Esophagus (tissue), 2 donors: ENCODE results near the gene TMEM89. TPM values are rescaled to one million over a fixed set of nuclear protein-coding genes. Genes with fewer than 3 reads are reported as not detected.

Source experiments
- H3K27ac ChIP-seq, 2 donors: one replicate each; pipeline ENCODE4 v1.5.1; 2013; ENCODE audit warnings: low read depth in 2 of 2, mild to moderate bottlenecking in 2 of 2, inconsistent platforms in 1 of 2, low read length in 1 of 2, moderate library complexity in 1 of 2
- H3K27me3 ChIP-seq, 2 donors: one replicate each; pipeline ENCODE4 v1.6.1; 2013; ENCODE audit warnings: low read length in 2 of 2, control low read depth in 1 of 2, mild to moderate bottlenecking in 1 of 2; ENCODE audit not compliant: insufficient read depth in 2 of 2, control insufficient read depth in 1 of 2
- H3K36me3 ChIP-seq, 2 donors: one replicate each; pipeline ENCODE4 v1.6.1; 2013; ENCODE audit warnings: low read length in 1 of 2; ENCODE audit not compliant: control insufficient read depth in 2 of 2, insufficient read depth in 2 of 2
- H3K4me1 ChIP-seq, 2 donors: one replicate each; pipeline ENCODE4 v1.6.1; 2013; ENCODE audit warnings: low read length in 1 of 2; ENCODE audit not compliant: control insufficient read depth in 2 of 2, insufficient read depth in 2 of 2
- H3K4me3 ChIP-seq, 2 donors: one replicate each; pipeline ENCODE4 v1.5.1; 2013; ENCODE audit warnings: low read length in 2 of 2, mild to moderate bottlenecking in 2 of 2, low read depth in 1 of 2, moderate library complexity in 1 of 2
- H3K9me3 ChIP-seq, 2 donors: one replicate each; pipeline ENCODE4 v1.6.1; 2013; ENCODE audit warnings: mild to moderate bottlenecking in 2 of 2, low read depth in 1 of 2, low read length in 1 of 2, moderate library complexity in 1 of 2; ENCODE audit not compliant: control insufficient read depth in 2 of 2, insufficient read depth in 1 of 2
- WGBS, 2 donors: extraction: QIAGEN DNeasy Blood & Tissue Kit; methylation state at CpG; one replicate each; pipeline ENCODE4 v1.1.7; 2013; 5-methylcytosine and 5-hydroxymethylcytosine counted together
- polyA plus RNA-seq, 2 donors: library from polyadenylated mRNA; stranded (reverse); fragments of 200-250 nt; gene quantifications; one replicate each; pipeline ENCODE4 v1.2.3, GENCODE V29; 2013
- donor health status: healthy with polysubstance abuse.
- donor health status: Bipolar disorder and iron deficiency.

The TMEM89 gene
- polyA plus RNA-seq = not detected

DNA sequence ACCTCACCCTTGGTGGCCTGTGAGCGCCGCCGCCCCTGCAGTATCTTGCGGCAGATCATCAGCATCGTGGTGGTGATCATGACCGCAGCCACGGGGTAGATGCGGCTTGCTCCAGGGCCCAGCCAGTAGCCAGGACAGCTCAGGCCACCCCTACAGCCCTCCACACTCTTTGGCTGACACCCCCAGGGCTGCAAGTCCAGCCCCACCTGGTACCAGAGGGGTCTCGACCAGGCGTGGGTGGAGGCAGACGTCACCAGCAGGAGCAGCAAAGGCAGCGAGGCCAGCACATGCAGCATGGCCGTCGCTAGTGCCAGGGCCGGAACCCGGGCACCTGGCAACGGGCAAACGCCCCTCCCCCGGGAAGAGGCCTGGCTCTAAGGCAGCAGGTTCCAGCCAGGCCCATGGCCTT lies at the start of gene TMEM89:
Gene TMEM89, minus strand, starts transcription at position 309 of the 409 bp plus-strand sequence. Its CDS starts 13 bp downstream, at position 296.
- H3K4me1 ChIP-seq = no peaks in the 10 kb centered on the region
- WGBS, 2 donors = 91 to 93% methylated on average over 16 to 19 of the region's 19 CpGs
- H3K36me3 ChIP-seq = peaks cover 0 to 14% of the 10 kb centered on the region in 2 donors
- peaks cover 5% of the 10 kb centered on the region in 2 donors for H3K9me3 ChIP-seq
- no peak within 1 kb of the TSS for H3K27ac ChIP-seq
- peaks cover 0 to 3% of the 10 kb centered on the region in 2 donors for H3K27me3 ChIP-seq
- H3K4me3 ChIP-seq = no peak within 1 kb of the TSS

DNA sequence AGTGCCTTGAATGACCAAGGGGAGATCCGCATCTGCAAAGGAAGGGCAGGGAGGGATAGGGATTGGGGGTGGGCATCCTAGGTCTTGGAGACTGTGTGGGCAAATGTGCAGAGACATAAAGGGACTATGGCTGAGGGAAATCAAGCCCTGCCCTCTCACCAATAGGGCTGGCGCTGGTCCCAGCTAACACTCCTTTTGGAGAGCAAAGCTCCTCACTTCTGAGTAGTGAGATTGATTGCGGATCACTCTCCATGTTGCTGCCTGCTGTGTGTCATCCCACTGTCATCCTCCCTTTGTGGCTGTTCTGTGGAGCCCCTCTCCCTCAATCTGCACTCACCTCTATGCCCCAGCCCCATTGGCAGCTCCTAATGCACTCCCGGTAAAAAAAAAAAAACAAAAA lies 43.4 kb upstream of the TMEM89 start:
- H3K4me3 ChIP-seq = no peak overlapping the region
- no peaks in the 10 kb centered on the region for H3K9me3 ChIP-seq
- H3K4me1 ChIP-seq = peaks cover 17 to 18% of the 10 kb centered on the region in 2 donors
- no peaks in the 10 kb centered on the region for H3K36me3 ChIP-seq
- peaks cover 0 to 2% of the 10 kb centered on the region in 2 donors for H3K27me3 ChIP-seq
- H3K27ac ChIP-seq = no peak overlapping the region
- 88 to 90% methylated on average over 4 of the region's 4 CpGs for WGBS, 2 donors

DNA sequence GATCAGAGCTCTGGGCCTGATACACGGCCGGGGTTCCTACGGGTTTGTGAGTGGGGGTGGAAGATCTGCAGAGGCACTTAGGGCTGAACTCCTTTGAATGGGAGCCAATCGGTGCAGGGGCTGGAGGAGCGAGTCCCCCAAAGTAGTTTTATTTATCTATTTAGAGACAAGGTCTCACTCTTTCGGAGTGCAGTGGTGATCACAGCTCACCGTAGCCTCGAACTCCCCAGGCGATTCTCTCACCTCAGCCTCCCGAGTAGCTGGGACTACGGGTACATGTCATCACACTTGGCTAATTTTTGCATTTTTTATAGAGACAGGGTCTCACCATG lies 42.7 kb upstream of the TMEM89 start:
- no peak overlapping the region for H3K4me3 ChIP-seq
- no peaks in the 10 kb centered on the region for H3K9me3 ChIP-seq
- H3K4me1 ChIP-seq = peaks cover 17 to 18% of the 10 kb centered on the region in 2 donors
- H3K27ac ChIP-seq = no peak overlapping the region
- WGBS, 2 donors = 58 to 59% methylated on average over 11 of the region's 11 CpGs
- peaks cover 0 to 2% of the 10 kb centered on the region in 2 donors for H3K27me3 ChIP-seq
- H3K36me3 ChIP-seq = no peaks in the 10 kb centered on the region

DNA sequence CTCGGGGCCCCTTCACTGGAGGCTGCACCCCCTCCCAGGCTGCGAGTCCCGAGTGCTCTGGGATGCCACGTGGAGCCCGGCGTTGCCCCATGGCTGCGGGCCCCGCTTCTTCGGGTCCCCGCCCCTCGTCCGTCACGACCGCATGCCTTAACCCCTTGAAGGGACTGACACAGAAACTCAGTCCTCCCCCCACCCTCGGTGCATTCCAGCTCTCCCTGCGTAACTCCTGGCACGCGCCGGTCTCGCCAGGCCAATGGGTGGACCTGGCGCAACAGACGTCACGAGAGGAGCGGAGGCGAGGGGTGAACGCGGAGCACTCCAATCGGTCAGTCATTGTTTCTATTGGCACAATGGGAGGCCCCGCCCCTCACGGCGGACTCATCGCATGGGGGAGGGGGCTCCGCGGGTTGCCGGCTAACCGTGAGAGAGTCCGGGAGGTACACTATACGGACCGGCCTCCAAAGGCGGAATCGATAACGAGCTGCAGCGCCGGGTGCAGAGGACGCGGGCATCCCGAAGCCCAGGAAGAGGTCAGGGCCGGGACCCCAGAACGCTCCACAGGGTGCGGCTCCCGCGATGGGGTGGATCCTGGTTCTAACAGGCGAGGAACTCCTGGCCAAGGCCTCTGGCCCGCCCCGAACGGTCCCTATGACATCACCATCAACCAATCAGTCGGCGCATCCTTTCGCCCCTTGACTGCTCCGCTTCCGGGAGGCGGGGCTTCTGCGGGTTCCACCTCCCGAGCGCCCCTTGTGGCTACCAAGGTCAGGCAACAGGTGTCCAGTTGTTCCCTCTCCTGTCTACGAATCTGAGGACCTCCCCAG lies 42.1 kb upstream of the TMEM89 start:
- Histone ChIP-seq H3K9me3 (no peaks in the 10 kb centered on the region), H3K4me3 (peak overlapping the region; percentile 37 to 51), H3K27ac (peak overlapping the region; percentile 38 to 70), H3K27me3 (peaks cover 0 to 2% of the 10 kb centered on the region in 2 donors), H3K4me1 (peaks cover 17 to 18% of the 10 kb centered on the region in 2 donors), H3K36me3 (no peaks in the 10 kb centered on the region)
- WGBS, 2 donors = 1% methylated on average over 65 to 66 of the region's 66 CpGs

- peaks cover 17 to 18% of the 10 kb centered on the region in 2 donors for H3K4me1 ChIP-seq
- no peaks in the 10 kb centered on the region for H3K9me3 ChIP-seq
- no peaks in the 10 kb centered on the region for H3K36me3 ChIP-seq
- H3K4me3 ChIP-seq = peak within 1 kb of the TSS; percentile 37 to 51
- H3K27me3 ChIP-seq = peaks cover 0 to 2% of the 10 kb centered on the region in 2 donors
- WGBS, 2 donors = 2 to 3% methylated on average over 36 to 52 of the region's 52 CpGs
- peak within 1 kb of the TSS; percentile 38 to 70 for H3K27ac ChIP-seq
These were observed 41.4 kb upstream of the TMEM89 start, which contains the start of gene CELSR3 for GRCh38 chr3:48662753-48663488. TSS of gene CELSR3 (minus strand) at chr3:48662886. CDS start at chr3:48662634, 252 bp downstream.

DNA sequence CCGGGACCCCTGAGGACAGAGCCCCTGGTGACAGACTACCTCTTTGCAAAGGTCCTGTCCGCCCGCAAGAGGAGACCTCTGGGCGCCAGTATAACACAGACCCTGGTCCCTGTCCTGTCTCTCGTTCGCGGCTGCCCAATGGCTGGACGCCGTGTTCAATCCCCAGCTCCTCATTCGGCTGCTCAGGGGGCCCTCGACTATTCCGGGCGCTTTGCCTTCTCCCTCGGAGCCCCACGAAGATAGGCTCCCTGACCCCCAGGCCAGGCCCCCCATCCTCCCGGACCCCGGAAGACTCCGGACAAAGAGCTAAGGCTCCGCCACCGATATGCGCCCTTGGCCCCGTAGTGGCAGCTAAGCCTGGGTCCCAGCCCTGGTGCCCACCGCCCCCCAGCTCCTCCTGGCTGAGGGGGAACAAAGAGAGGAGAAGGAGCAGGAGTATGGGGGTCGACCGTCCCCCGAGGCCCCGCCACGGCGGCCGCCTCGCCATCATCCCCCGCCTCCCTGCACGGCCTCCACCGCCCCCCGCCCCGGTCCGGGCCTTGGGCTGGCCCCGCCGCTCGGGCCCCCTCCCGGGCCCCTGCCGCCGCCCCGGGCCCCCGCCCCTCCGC lies 40.7 kb upstream of the TMEM89 start:
- H3K4me3 ChIP-seq = peak overlapping the region in 1 of 2 donors; percentile 37
- H3K4me1 ChIP-seq = peaks cover 17 to 18% of the 10 kb centered on the region in 2 donors
- H3K9me3 ChIP-seq = no peaks in the 10 kb centered on the region
- WGBS, 2 donors = 5 to 6% methylated on average over 18 to 46 of the region's 46 CpGs
- no peak overlapping the region for H3K27ac ChIP-seq
- peaks cover 0 to 2% of the 10 kb centered on the region in 2 donors for H3K27me3 ChIP-seq
- no peaks in the 10 kb centered on the region for H3K36me3 ChIP-seq

GRCh38 chr3:48661501-48662144 lies 40.1 kb upstream of the TMEM89 start:
- H3K9me3 ChIP-seq = no peaks in the 10 kb centered on the region
- 3% methylated on average over 58 to 67 of the region's 67 CpGs for WGBS, 2 donors
- H3K36me3 ChIP-seq = no peaks in the 10 kb centered on the region
- peak overlapping the region; percentile 23 to 28 for H3K4me3 ChIP-seq
- H3K27ac ChIP-seq = no peak overlapping the region
- H3K4me1 ChIP-seq = peaks cover 22 to 24% of the 10 kb centered on the region in 2 donors
- peaks cover 0 to 2% of the 10 kb centered on the region in 2 donors for H3K27me3 ChIP-seq

DNA sequence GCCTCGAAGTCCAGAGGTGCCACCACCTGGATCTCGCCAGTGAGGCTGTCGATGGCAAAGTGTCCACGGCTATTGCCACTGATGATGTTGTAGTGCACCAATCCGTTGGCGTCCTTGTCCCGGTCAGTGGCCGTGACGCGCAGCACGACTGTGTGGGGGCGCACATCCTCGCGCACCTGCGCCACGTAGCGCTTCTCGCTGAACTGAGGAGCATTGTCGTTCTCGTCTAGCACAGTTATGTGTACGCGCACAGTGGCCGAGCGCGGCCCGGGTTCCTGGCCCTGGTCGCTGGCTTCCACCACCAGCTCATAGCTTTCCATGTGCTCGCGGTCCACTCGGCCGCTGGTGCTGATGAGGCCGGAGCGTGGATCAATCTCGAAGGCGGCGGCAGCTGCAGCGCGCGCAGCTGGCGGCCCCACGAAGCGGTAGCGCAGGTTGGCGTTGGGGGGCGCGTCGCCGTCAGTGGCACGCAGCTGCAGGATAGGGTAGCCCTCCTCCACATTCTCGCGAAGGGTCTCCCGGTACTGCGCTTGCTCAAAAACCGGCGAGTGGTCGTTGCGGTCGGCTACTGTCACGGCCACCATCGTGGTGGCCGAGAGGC lies 39.3 kb upstream of the TMEM89 start:
- H3K36me3 ChIP-seq = no peaks in the 10 kb centered on the region
- H3K27me3 ChIP-seq = peaks cover 0 to 2% of the 10 kb centered on the region in 2 donors

More for the DNA sequence above, 39.3 kb upstream of the TMEM89 start:
- no peak overlapping the region for H3K27ac ChIP-seq
- peaks cover 24 to 25% of the 10 kb centered on the region in 2 donors for H3K4me1 ChIP-seq
- no peak overlapping the region for H3K4me3 ChIP-seq
- H3K9me3 ChIP-seq = no peaks in the 10 kb centered on the region
- WGBS, 2 donors = 56 to 61% methylated on average over 60 to 61 of the region's 61 CpGs
